ENCODE results near the gene RAD52.
"Not testable (repeated sequence)": the region's sequence is repeated elsewhere in the genome, so short reads cannot be mapped to it uniquely, and the experiment has no call there.

Gene RAD52

GRCh38 chr12:938810-939209 lies 10.7 kb downstream of the RAD52 start:
- TF ChIP-seq POLR2AphosphoS5 (IDR thresholded peaks at IDR 0.05; ENCODE audit: low read depth) (no peak), SPI1 (IDR thresholded peaks at IDR 0.05; ENCODE audit: borderline replicate concordance, low read depth) (no peak), GABPA (IDR thresholded peaks at IDR 0.05; ENCODE audit: low read depth) (no peak)
- TF ChIP-seq, protein P1, sequence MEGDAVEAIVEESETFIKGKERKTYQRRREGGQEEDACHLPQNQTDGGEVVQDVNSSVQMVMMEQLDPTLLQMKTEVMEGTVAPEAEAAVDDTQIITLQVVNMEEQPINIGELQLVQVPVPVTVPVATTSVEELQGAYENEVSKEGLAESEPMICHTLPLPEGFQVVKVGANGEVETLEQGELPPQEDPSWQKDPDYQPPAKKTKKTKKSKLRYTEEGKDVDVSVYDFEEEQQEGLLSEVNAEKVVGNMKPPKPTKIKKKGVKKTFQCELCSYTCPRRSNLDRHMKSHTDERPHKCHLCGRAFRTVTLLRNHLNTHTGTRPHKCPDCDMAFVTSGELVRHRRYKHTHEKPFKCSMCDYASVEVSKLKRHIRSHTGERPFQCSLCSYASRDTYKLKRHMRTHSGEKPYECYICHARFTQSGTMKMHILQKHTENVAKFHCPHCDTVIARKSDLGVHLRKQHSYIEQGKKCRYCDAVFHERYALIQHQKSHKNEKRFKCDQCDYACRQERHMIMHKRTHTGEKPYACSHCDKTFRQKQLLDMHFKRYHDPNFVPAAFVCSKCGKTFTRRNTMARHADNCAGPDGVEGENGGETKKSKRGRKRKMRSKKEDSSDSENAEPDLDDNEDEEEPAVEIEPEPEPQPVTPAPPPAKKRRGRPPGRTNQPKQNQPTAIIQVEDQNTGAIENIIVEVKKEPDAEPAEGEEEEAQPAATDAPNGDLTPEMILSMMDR (IDR thresholded peaks at IDR 0.05; ENCODE audit: insufficient read depth, low read length): no peak
- TF ChIP-seq, protein P2, sequence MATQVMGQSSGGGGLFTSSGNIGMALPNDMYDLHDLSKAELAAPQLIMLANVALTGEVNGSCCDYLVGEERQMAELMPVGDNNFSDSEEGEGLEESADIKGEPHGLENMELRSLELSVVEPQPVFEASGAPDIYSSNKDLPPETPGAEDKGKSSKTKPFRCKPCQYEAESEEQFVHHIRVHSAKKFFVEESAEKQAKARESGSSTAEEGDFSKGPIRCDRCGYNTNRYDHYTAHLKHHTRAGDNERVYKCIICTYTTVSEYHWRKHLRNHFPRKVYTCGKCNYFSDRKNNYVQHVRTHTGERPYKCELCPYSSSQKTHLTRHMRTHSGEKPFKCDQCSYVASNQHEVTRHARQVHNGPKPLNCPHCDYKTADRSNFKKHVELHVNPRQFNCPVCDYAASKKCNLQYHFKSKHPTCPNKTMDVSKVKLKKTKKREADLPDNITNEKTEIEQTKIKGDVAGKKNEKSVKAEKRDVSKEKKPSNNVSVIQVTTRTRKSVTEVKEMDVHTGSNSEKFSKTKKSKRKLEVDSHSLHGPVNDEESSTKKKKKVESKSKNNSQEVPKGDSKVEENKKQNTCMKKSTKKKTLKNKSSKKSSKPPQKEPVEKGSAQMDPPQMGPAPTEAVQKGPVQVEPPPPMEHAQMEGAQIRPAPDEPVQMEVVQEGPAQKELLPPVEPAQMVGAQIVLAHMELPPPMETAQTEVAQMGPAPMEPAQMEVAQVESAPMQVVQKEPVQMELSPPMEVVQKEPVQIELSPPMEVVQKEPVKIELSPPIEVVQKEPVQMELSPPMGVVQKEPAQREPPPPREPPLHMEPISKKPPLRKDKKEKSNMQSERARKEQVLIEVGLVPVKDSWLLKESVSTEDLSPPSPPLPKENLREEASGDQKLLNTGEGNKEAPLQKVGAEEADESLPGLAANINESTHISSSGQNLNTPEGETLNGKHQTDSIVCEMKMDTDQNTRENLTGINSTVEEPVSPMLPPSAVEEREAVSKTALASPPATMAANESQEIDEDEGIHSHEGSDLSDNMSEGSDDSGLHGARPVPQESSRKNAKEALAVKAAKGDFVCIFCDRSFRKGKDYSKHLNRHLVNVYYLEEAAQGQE (IDR thresholded peaks at IDR 0.05; ENCODE audit: insufficient replicate concordance, low read depth): no peak
- H3K4me3 ChIP-seq (replicated peaks; ENCODE audit: insufficient read depth, low read length): no peak overlapping the region
- DNase-seq (ENCODE audit: low read depth in 1 of 2, low spot score in 1 of 2): no peak
- H3K27ac ChIP-seq (replicated peaks): no peak overlapping the region
- no peaks in the 10 kb centered on the region for H3K27me3 ChIP-seq (ENCODE audit: insufficient read depth, poor library complexity, severe bottlenecking)

- DNase-seq (ENCODE audit: low read depth in 1 of 2, low spot score in 1 of 2): no peak
- TF ChIP-seq POLR2AphosphoS5 (IDR thresholded peaks at IDR 0.05; ENCODE audit: low read depth) (no peak), SPI1 (IDR thresholded peaks at IDR 0.05; ENCODE audit: borderline replicate concordance, low read depth) (no peak), GABPA (IDR thresholded peaks at IDR 0.05; ENCODE audit: low read depth) (no peak)
- TF ChIP-seq, protein P2 (IDR thresholded peaks at IDR 0.05; ENCODE audit: insufficient replicate concordance, low read depth): no peak
- TF ChIP-seq, protein P1 (IDR thresholded peaks at IDR 0.05; ENCODE audit: insufficient read depth, low read length): no peak
- Histone ChIP-seq H3K4me3 (replicated peaks; ENCODE audit: insufficient read depth, low read length) (no peak overlapping the region), H3K27me3 (ENCODE audit: insufficient read depth, poor library complexity, severe bottlenecking) (no peaks in the 10 kb centered on the region), H3K27ac (replicated peaks) (no peak overlapping the region)
Observed at GRCh38 chr12:936377-937345, 12.8 kb downstream of the RAD52 start.

DNA sequence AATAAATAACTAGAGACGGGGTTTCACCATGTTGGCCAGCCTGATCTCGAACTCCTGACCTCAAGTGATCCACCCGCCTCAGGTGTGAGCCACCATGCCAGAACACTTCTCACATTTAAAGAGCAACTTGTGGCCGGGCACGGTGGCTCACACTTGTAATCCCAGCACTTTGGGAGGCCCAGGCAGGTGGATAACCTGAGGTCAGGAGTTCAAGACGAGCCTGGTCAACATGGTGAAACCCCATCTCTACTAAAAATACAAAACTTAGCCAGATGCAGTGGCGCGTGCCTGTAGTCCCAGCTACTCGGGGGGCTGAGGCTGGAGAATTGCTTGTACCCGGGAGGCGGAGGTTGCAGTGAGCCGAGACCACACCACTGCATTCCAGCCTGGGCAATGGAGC lies 13.6 kb downstream of the RAD52 start:
- not testable (repeated sequence) for H3K27ac ChIP-seq (replicated peaks); H3K4me3 ChIP-seq (replicated peaks; ENCODE audit: insufficient read depth, low read length); H3K27me3 ChIP-seq (ENCODE audit: insufficient read depth, poor library complexity, severe bottlenecking); DNase-seq (ENCODE audit: low read depth in 1 of 2, low spot score in 1 of 2)

GRCh38 chr12:931591-931990 lies 17.9 kb downstream of the RAD52 start:
- no peaks in the 10 kb centered on the region for H3K27me3 ChIP-seq (ENCODE audit: insufficient read depth, poor library complexity, severe bottlenecking)
- no peak for DNase-seq (ENCODE audit: low read depth in 1 of 2, low spot score in 1 of 2)
- TF ChIP-seq GABPA (IDR thresholded peaks at IDR 0.05; ENCODE audit: low read depth) (no peak), SPI1 (IDR thresholded peaks at IDR 0.05; ENCODE audit: borderline replicate concordance, low read depth) (no peak), POLR2AphosphoS5 (IDR thresholded peaks at IDR 0.05; ENCODE audit: low read depth) (no peak)
- TF ChIP-seq, protein P2 (IDR thresholded peaks at IDR 0.05; ENCODE audit: insufficient replicate concordance, low read depth): no peak
- TF ChIP-seq, protein P1 (IDR thresholded peaks at IDR 0.05; ENCODE audit: insufficient read depth, low read length): no peak
- H3K27ac ChIP-seq (replicated peaks): no peak overlapping the region
- H3K4me3 ChIP-seq (replicated peaks; ENCODE audit: insufficient read depth, low read length): no peak overlapping the region

Measured in HL-60 (cell line).